Common myeloid progenitor, CD34-positive (primary cell): ENCODE data around the gene SART1.

Source experiments
- CTCF ChIA-PET: fragments of 350-600 bp; sonication (Branson Sonifier 250); formaldehyde crosslinking; loops from one replicate; lab custom pipeline; 2021; ENCODE audit warnings: antibody characterized with exemption; lab: Charles Lee
- POLR2A ChIA-PET: fragments of 350-600 bp; sonication (Branson Sonifier 250); formaldehyde crosslinking; loops from one replicate; lab custom pipeline; 2021; ENCODE audit warnings: antibody characterized with exemption; lab: Charles Lee
- DNase-seq, 3 donors: peaks; one replicate each; pipeline versions ENCODE4 v3.0.0 to v3.0.0-alpha.2; 2013
- H3K27ac ChIP-seq, 2 experiments: 1 replicate in 1 of 2; 2 replicates in 1 of 2; pipeline ENCODE4 v1.7.0; 2013; ENCODE audit warnings: inconsistent platforms in 2 of 2, low read length in 2 of 2, mild to moderate bottlenecking in 2 of 2, low read depth in 1 of 2, moderate library complexity in 1 of 2; ENCODE audit not compliant: severe bottlenecking in 2 of 2, insufficient read depth in 1 of 2, poor library complexity in 1 of 2
- H3K27me3 ChIP-seq, 5 experiments: replicated peaks in 2 of 5; 1 replicate in 3 of 5; 2 replicates in 2 of 5; pipeline versions ENCODE4 v1.6.1 to v1.7.0; 2013; ENCODE audit warnings: low read length in 4 of 5, mild to moderate bottlenecking in 2 of 5, moderate library complexity in 2 of 5, inconsistent platforms in 1 of 5; ENCODE audit not compliant: insufficient read depth in 5 of 5, control insufficient read depth in 4 of 5
- H3K36me3 ChIP-seq, 4 experiments: 1 replicate in 2 of 4; 2 replicates in 2 of 4; pipeline versions ENCODE4 v1.6.1 to v1.7.0; 2013; ENCODE audit warnings: low read length in 3 of 4, control low read depth in 1 of 4, mild to moderate bottlenecking in 1 of 4; ENCODE audit not compliant: control insufficient read depth in 4 of 4, insufficient read depth in 4 of 4
- H3K4me1 ChIP-seq, 4 experiments: 1 replicate in 3 of 4; 2 replicates in 1 of 4; pipeline versions ENCODE4 v1.6.1 to v1.7.1; 2013; ENCODE audit warnings: low read length in 3 of 4, mild to moderate bottlenecking in 3 of 4, control low read depth in 1 of 4, inconsistent platforms in 1 of 4, moderate library complexity in 1 of 4; ENCODE audit not compliant: control insufficient read depth in 4 of 4, insufficient read depth in 4 of 4; ENCODE audit errors: control extremely low read depth in 1 of 4
- H3K4me3 ChIP-seq, 7 experiments: 1 replicate in 4 of 7; 2 replicates in 3 of 7; pipeline versions ENCODE4 v1.5.1 to v1.7.0; 2013; ENCODE audit warnings: mild to moderate bottlenecking in 7 of 7, low read length in 6 of 7, moderate library complexity in 6 of 7, inconsistent platforms in 2 of 7, low read depth in 2 of 7, control low read depth in 1 of 7; ENCODE audit not compliant: insufficient read depth in 4 of 7, control insufficient read depth in 1 of 7; ENCODE audit errors: extremely low read depth in 1 of 7
- H3K9me3 ChIP-seq, 5 experiments: 1 replicate in 4 of 5; 2 replicates in 1 of 5; pipeline versions ENCODE4 v1.6.1 to v1.7.1; 2013; ENCODE audit warnings: low read length in 4 of 5, mild to moderate bottlenecking in 2 of 5, inconsistent platforms in 1 of 5, low read depth in 1 of 5, moderate library complexity in 1 of 5; ENCODE audit not compliant: control insufficient read depth in 4 of 5, insufficient read depth in 2 of 5; ENCODE audit errors: control extremely low read depth in 1 of 5
- WGBS: methylation state at CpG from one replicate; pipeline ENCODE4 v1.1.5; 2013; ENCODE audit not compliant: insufficient coverage; 5-methylcytosine and 5-hydroxymethylcytosine counted together

SART1 gene

DNA sequence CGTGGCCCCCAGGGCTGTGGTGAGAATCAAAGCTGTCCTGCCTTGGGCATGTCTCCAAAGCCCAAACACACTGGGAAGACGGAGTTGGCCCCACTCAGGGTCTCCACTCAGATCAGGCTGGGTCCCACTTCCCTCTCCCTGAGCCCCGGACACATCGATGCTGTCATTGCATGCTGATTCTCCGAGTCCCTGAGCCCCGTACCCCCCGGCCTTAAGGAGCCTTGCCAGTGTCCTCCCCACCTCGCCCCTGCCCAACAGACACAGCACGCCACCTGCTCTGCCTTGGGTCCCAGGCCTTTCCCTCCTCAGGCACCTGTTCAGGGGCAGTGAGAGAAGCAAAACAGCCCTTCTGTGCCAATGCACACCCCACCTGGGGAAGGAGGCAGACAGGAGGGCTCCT is 25.8 kb downstream of the SART1 start:
- no peaks in the 10 kb centered on the region for H3K9me3 ChIP-seq
- no peak overlapping the region for H3K4me3 ChIP-seq
- POLR2A ChIA-PET = no interaction called here
- no peak for DNase-seq
- no peaks in the 10 kb centered on the region for H3K27me3 ChIP-seq
- H3K4me1 ChIP-seq = peaks cover 0 to 2% (median 0%) of the 10 kb centered on the region in 4 experiments
- CTCF ChIA-PET = interaction anchor here (1.2 to 6.8 kb wide), 4 partner anchors 26 to 100 kb away, joined by 3 to 86 read pairs (median 4); partner anchors contain the start of genes CCDC85B and FIBP
- no peak overlapping the region for H3K27ac ChIP-seq
- peaks cover 0 to 3% (median 0%) of the 10 kb centered on the region in 4 experiments for H3K36me3 ChIP-seq
- 95% methylated on average over 9 of the region's 9 CpGs for WGBS

GRCh38 chr11:65988791-65989592 is 27.5 kb downstream of the SART1 start:
- DNase-seq = peak; percentile 97 to 99 (median 98)
- H3K36me3 ChIP-seq = peaks cover 0 to 3% (median 0%) of the 10 kb centered on the region in 4 experiments
- H3K27ac ChIP-seq = no peak overlapping the region
- no peaks in the 10 kb centered on the region for H3K27me3 ChIP-seq
- WGBS = 8% methylated on average over 3 of the region's 10 CpGs
- ChIA-PET POLR2A (interaction anchor here (0.8 to 1.0 kb wide), 2 partner anchors 56 to 98 kb away, joined by 4 to 5 read pairs; partner anchors contain the start of gene CCDC85B), CTCF (interaction anchor here (0.7 to 6.8 kb wide), 17 partner anchors 14 to 802 kb away, joined by 3 to 86 read pairs (median 4); partner anchors contain the start of genes CCDC85B, FIBP and KAT5)
- H3K4me1 ChIP-seq = peaks cover 0 to 2% (median 0%) of the 10 kb centered on the region in 4 experiments
- no peaks in the 10 kb centered on the region for H3K9me3 ChIP-seq
- peak overlapping the region in 1 of 7 experiments; percentile 23 for H3K4me3 ChIP-seq

GRCh38 chr11:65992056-65992455 is 30.5 kb downstream of the SART1 start:
- CTCF ChIA-PET = interaction anchor here (0.8 to 6.0 kb wide), 8 partner anchors 9 to 281 kb away, joined by 3 to 36 read pairs (median 4); partner anchors contain the start of genes CCDC85B and FIBP
- POLR2A ChIA-PET = interaction anchor here (0.6 kb wide), 1 partner anchor 681 kb away, joined by 3 read pairs; no protein-coding TSS in a partner anchor
- Histone ChIP-seq H3K27ac (no peak overlapping the region), H3K27me3 (no peaks in the 10 kb centered on the region), H3K9me3 (no peaks in the 10 kb centered on the region), H3K4me3 (no peak overlapping the region), H3K36me3 (peaks cover 0 to 9% (median 3%) of the 10 kb centered on the region in 4 experiments), H3K4me1 (peaks cover 0 to 2% (median 0%) of the 10 kb centered on the region in 4 experiments)
- no peak for DNase-seq
- WGBS = 81% methylated on average over 3 of the region's 5 CpGs

DNA sequence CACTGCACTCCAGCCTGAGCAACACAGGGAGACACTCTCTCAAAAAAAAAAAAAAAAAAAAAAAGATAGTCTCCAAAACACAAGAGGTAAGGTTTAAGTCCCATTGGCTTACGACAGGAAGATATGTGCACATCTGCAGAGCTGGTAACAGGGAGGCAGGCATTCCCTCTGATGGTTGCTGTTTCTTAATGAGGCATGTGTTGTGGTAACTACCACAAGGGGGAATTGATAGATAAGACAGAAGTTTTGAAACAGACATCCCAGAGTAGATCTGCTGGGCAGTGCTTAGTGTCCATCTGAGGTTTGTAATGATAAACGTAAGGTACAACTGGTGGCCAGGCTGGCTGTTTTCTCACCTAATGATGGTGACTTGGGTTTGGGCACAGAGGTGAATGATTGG is 35.8 kb downstream of the SART1 start:
- ChIA-PET CTCF (no interaction called here), POLR2A (no interaction called here)
- H3K27ac ChIP-seq = no peak overlapping the region
- peak in 2 of 3 donors; percentile 40 to 58 for DNase-seq
- H3K9me3 ChIP-seq = no peaks in the 10 kb centered on the region
- peaks cover 19 to 39% (median 30%) of the 10 kb centered on the region in 4 experiments for H3K36me3 ChIP-seq
- no peaks in the 10 kb centered on the region for H3K27me3 ChIP-seq
- no peak overlapping the region for H3K4me3 ChIP-seq
- WGBS = 86% methylated on average over 2 of the region's 2 CpGs
- H3K4me1 ChIP-seq = peaks cover 1 to 14% (median 8%) of the 10 kb centered on the region in 4 experiments

- Histone ChIP-seq H3K36me3 (peaks cover 21 to 56% (median 45%) of the 10 kb centered on the region in 4 experiments), H3K27me3 (no peaks in the 10 kb centered on the region)
- peak; percentile 98 to 99 (median 98) for DNase-seq
Measured at GRCh38 chr11:66001942-66002647, 40.6 kb downstream of the SART1 start, which contains the start of the genes BANF1 and EIF1AD. BANF1 (plus strand) TSS chr11:66002503; CDS start chr11:66003251, 748 bp downstream. EIF1AD (minus strand) TSS chr11:66002157; CDS start chr11:66000389, 1,768 bp downstream.

DNA sequence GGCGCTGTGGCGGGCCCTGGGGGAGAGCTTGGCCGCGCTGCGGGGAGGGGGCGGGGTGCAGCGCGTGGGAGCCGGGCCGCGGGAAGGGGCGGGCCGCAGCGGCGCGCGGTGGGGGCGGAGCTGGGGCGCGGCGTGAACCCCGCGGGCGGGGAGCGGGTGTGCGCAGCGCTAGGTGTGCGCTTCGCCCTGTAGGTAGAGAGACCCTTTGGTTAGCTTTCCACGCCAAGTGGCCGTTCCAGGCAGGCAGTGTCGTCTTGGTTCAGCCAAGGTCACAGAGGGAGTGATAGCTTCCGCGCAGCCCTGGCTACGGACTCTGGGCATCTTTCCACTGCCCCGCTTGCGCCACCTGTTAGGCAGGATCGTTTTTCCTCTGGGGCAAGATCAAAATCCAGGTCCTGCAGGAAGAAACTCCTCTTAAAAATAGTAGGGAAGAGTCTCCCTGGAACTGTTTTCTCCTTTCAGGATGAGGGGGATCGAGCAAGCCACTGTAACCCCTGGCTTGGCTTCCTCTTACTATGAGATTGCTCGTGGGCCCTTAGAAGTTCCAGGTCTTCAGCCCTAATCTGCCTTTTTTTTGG is 41.2 kb downstream of the SART1 start:
- no peaks in the 10 kb centered on the region for H3K9me3 ChIP-seq

More at GRCh38 chr11:66001942-66002647, 40.6 kb downstream of the SART1 start, which contains the start of the genes BANF1 and EIF1AD:
- Histone ChIP-seq H3K4me1 (peaks cover 1 to 27% (median 19%) of the 10 kb centered on the region in 4 experiments), H3K9me3 (no peaks in the 10 kb centered on the region), H3K27ac (peak within 1 kb of the TSS; percentile 74 to 94), H3K4me3 (peak within 1 kb of the TSS; percentile 94 to 100 (median 99))
- WGBS = under 1% methylated on average over 53 of the region's 55 CpGs
- ChIA-PET POLR2A (interaction anchor here (0.5 to 1.3 kb wide), 4 partner anchors 55 to 142 kb away, joined by 3 to 5 read pairs (median 4); partner anchors contain the start of genes CCDC85B and MUS81), CTCF (interaction anchor here (0.7 to 1.6 kb wide), 6 partner anchors 10 to 65 kb away, joined by 3 to 7 read pairs (median 4); partner anchors contain the start of gene CST6)

More for the DNA sequence above, 41.2 kb downstream of the SART1 start:
- Histone ChIP-seq H3K27me3 (no peaks in the 10 kb centered on the region), H3K4me3 (peak overlapping the region; percentile 94 to 100 (median 99)), H3K27ac (peak overlapping the region; percentile 74 to 94), H3K36me3 (peaks cover 19 to 50% (median 39%) of the 10 kb centered on the region in 4 experiments), H3K4me1 (peaks cover 1 to 31% (median 19%) of the 10 kb centered on the region in 4 experiments)
- POLR2A ChIA-PET = interaction anchor here (0.5 to 1.3 kb wide), 4 partner anchors 55 to 143 kb away, joined by 3 to 5 read pairs (median 4); partner anchors contain the start of genes CCDC85B and MUS81
- 0% methylated on average over 15 of the region's 40 CpGs for WGBS
- CTCF ChIA-PET = interaction anchor here (0.7 to 1.6 kb wide), 6 partner anchors 9 to 65 kb away, joined by 3 to 7 read pairs (median 4); partner anchors contain the start of gene CST6
- DNase-seq = no peak
